AG04450 (cell line): ENCODE measurements around the gene PTPN5. TPM values are rescaled to one million over a fixed set of nuclear protein-coding genes. Genes with fewer than 3 reads are reported as not detected.

ENCODE experiments used
- CTCF ChIA-PET: fragments of 300-600, 350-600 bp; formaldehyde crosslinking; extraction: SDS; loops from one replicate; lab custom pipeline; 2022; ENCODE audit warnings: antibody characterized with exemption, inconsistent platforms; lab: Charles Lee
- POLR2A ChIA-PET: fragments of 350-600 bp; formaldehyde crosslinking; extraction: SDS; loops from one replicate; lab custom pipeline; 2021; ENCODE audit warnings: antibody characterized with exemption, inconsistent platforms; lab: Yijun Ruan, JAX
- DNase-seq: peaks from one replicate; pipeline ENCODE4 v3.0.0-alpha.2; 2011; ENCODE audit warnings: low read depth, low spot score
- H3K27ac ChIP-seq: one replicate; pipeline ENCODE4 v1.5.1; 2012; ENCODE audit warnings: low read depth, low read length, control low read depth
- H3K27me3 ChIP-seq: one replicate; pipeline ENCODE4 v1.6.0; 2012; ENCODE audit warnings: low read length; ENCODE audit not compliant: control insufficient read depth, insufficient read depth
- H3K4me3 ChIP-seq: 2 replicates; pipeline ENCODE4 v1.5.1; 2011; ENCODE audit warnings: mild to moderate bottlenecking, low read depth, low read length, control low read depth
- H3K9me3 ChIP-seq: 2 replicates; pipeline ENCODE4 v1.5.1; 2012; ENCODE audit warnings: low read length; ENCODE audit not compliant: control insufficient read depth, insufficient read depth
- CTCF ChIP-seq: IDR thresholded peaks from 2 replicates; pipeline ENCODE4 v1.5.1; 2011; ENCODE audit warnings: low read depth, low read length, control low read depth, inconsistent platforms
- polyA plus RNA-seq: library from polyadenylated mRNA; depleted of rRNA; stranded (reverse); fragments of >200 nt; gene quantifications from 2 replicates; pipeline ENCODE4 v1.2.3, GENCODE V29; 2011

The PTPN5 gene
- polyA plus RNA-seq, 1 experiment, result not detected

DNA sequence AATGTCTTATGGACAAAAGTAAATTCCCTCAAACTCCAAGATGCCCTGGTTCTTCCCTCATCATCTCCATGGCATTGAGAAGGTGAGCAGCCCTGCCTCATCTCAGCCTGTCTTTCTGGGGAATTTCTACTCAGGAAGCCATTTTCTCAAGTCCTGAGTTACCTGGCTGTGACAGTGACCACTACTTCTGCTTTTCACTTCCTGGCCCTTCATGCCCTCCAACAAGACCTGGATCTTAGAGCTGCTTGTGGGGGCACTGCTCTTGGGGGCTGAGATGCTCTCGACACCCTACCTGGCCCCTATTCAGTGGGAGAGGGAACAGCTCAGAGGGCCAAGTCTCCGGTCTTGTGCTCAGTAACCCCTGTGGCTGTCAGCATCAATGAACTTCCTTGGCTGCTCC is 60.2 kb downstream of the PTPN5 start:
- TF ChIP-seq CTCF, result no peak
- DNase-seq, result no peak
- H3K4me3 ChIP-seq, result no peak overlapping the region
- ChIA-PET POLR2A (no interaction called here), CTCF (interaction anchor here (0.6 to 3.3 kb wide), 21 partner anchors 9 to 616 kb away, joined by 3 to 51 read pairs (median 5); no protein-coding TSS in a partner anchor)
- H3K27me3 ChIP-seq, result no peaks in the 10 kb centered on the region
- no peaks in the 10 kb centered on the region for H3K9me3 ChIP-seq
- H3K27ac ChIP-seq, result no peak overlapping the region

DNA sequence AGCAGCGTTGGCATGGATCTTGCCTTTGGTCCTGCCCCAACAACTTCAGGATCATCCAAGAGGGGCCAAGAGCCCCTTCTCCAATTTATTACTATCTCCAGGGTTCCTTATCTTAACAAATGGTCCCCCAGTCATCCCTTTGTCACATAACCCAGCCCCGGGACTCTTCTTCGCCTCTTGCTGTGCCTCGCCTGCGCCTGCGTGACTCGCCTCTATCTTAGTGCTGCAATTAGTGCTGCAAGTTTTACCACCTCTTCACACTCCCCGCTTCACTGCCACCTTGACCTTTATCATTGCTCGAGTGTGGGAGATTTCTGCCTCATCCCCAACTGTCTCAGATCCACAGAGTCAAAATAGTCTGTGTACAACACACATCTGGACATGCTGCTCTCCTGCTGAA is 61.6 kb downstream of the PTPN5 start:
- CTCF ChIA-PET, result interaction anchor here (1.0 to 3.3 kb wide), 7 partner anchors 8 to 615 kb away, joined by 4 to 51 read pairs (median 13); no protein-coding TSS in a partner anchor

DNA sequence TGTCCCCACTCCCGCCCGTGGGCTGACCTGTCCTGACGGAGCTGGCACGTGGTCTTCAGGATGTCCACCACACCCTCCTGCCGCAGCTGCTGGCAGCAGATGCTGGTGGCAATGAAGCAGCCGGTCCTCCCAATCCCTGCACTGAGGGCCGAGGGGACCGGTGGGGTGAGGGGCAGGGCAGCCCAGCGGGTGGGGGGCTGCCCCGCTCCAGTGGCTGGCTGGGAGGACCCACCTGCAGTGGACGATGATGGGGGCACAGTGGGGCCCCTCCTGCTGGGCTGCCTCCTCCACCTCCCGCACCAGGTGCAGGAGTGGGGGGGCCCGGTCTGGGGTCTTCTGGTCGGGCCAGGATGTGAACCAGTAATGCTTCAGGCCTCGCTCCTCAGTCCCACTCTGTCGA is 62.2 kb downstream of the PTPN5 start:
- CTCF ChIA-PET, result interaction anchor here (1.0 to 1.4 kb wide), 2 partner anchors 486 to 614 kb away, joined by 3 to 4 read pairs; no protein-coding TSS in a partner anchor
- H3K9me3 ChIP-seq, result no peaks in the 10 kb centered on the region
- no peak for DNase-seq
- POLR2A ChIA-PET, result no interaction called here
- no peak overlapping the region for H3K4me3 ChIP-seq
- H3K27me3 ChIP-seq, result peaks cover 6% of the 10 kb centered on the region
- H3K27ac ChIP-seq, result no peak overlapping the region
- TF ChIP-seq CTCF, result no peak

More for the DNA sequence above, 61.6 kb downstream of the PTPN5 start:
- H3K9me3 ChIP-seq, result no peaks in the 10 kb centered on the region
- DNase-seq, result no peak
- TF ChIP-seq CTCF, result no peak
- H3K4me3 ChIP-seq, result no peak overlapping the region
- POLR2A ChIA-PET, result no interaction called here
- H3K27me3 ChIP-seq, result peaks cover 6% of the 10 kb centered on the region
- H3K27ac ChIP-seq, result no peak overlapping the region

DNA sequence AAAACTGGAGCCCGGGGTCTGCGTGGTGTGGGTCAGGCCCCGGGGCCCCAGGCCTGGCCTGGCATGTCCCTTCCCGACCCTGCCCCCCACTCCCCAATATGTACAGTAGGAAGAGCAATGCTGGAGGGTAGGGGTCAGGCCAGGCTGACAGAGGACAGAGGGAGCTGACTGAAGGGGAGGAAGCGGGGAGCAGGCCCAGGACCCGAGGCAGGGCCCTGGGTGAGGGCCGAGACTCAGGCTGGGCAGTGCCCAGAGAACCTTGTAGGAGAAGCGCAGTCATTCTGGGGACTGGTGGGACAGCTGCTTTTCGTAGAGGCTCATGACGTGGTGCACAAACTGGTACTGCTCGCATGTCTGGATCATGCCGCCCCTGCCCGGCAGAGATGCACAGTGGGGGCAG is 62.9 kb downstream of the PTPN5 start:
- DNase-seq, result no peak
- no peaks in the 10 kb centered on the region for H3K9me3 ChIP-seq
- CTCF ChIA-PET, result interaction anchor here (0.5 to 2.0 kb wide), 11 partner anchors 9 to 613 kb away, joined by 3 to 9 read pairs (median 4); partner anchors contain the start of gene SPTY2D1
- H3K27ac ChIP-seq, result no peak overlapping the region
- peaks cover 6% of the 10 kb centered on the region for H3K27me3 ChIP-seq
- POLR2A ChIA-PET, result no interaction called here
- H3K4me3 ChIP-seq, result no peak overlapping the region
- TF ChIP-seq CTCF, result no peak

- peaks cover 6% of the 10 kb centered on the region for H3K27me3 ChIP-seq
- no peaks in the 10 kb centered on the region for H3K9me3 ChIP-seq
- POLR2A ChIA-PET, result no interaction called here
- no peak for DNase-seq
- H3K27ac ChIP-seq, result no peak overlapping the region
- H3K4me3 ChIP-seq, result no peak overlapping the region
- TF ChIP-seq CTCF, result peak; percentile 86
- CTCF ChIA-PET, result interaction anchor here (0.5 to 2.0 kb wide), 15 partner anchors 10 to 612 kb away, joined by 3 to 9 read pairs (median 4); partner anchors contain the start of gene SPTY2D1
These were observed 63.9 kb downstream of the PTPN5 start for GRCh38 chr11:18727479-18728236.
